GM23338 (cell line): ENCODE measurements around the gene FBXW10. TPM values are rescaled to one million over a fixed set of nuclear protein-coding genes. Genes with fewer than 3 reads are reported as not detected.
"Not testable (repeated sequence)": the region's sequence is repeated elsewhere in the genome, so short reads cannot be mapped to it uniquely, and the experiment has no call there.

Experiments used
- ATAC-seq: fragments of 200-7000 bp; cut with Tn5 transposase; 3 replicates; pipeline ENCODE4 v1.9.1; 2020
- DNase-seq: peaks from one replicate; pipeline ENCODE4 v3.0.0-alpha.2; 2015; ENCODE audit warnings: low spot score
- H2AFZ ChIP-seq: fragments of 200-600 bp; sonication (generic); 2 replicates; pipeline ENCODE4 v1.8.0; 2016; ENCODE audit warnings: antibody characterized with exemption, mild to moderate bottlenecking, moderate library complexity
- H3F3A ChIP-seq: fragments of 200-600 bp; sonication (generic); replicated peaks from 2 replicates; pipeline ENCODE4 v1.8.0; 2017; ENCODE audit warnings: antibody characterized with exemption, mixed run types, low read depth
- H3K27ac ChIP-seq: fragments of 200-600 bp; sonication (generic); 2 replicates; pipeline ENCODE4 v1.6.1; 2016; ENCODE audit warnings: low read depth
- H3K27me3 ChIP-seq: fragments of 200-600 bp; sonication (generic); 2 replicates; pipeline ENCODE4 v1.8.0; 2016; ENCODE audit warnings: mild to moderate bottlenecking, mixed run types, moderate library complexity; ENCODE audit not compliant: insufficient read depth
- H3K36me3 ChIP-seq: fragments of 200-600 bp; sonication (generic); 2 replicates; pipeline ENCODE4 v1.8.0; 2016; ENCODE audit warnings: mild to moderate bottlenecking; ENCODE audit not compliant: insufficient read depth
- H3K4me1 ChIP-seq: fragments of 200-600 bp; sonication (generic); 2 replicates; pipeline ENCODE4 v1.8.0; 2016; ENCODE audit warnings: mild to moderate bottlenecking, moderate library complexity; ENCODE audit not compliant: insufficient read depth
- H3K4me2 ChIP-seq: fragments of 200-600 bp; sonication (generic); 2 replicates; pipeline ENCODE4 v1.7.1; 2017; ENCODE audit warnings: mixed run types
- H3K4me3 ChIP-seq: fragments of 200-600 bp; sonication (generic); 2 replicates; pipeline ENCODE4 v1.6.1; 2016; ENCODE audit warnings: mixed run types
- H3K79me2 ChIP-seq: fragments of 200-600 bp; sonication (generic); replicated peaks from 2 replicates; pipeline ENCODE4 v1.8.0; 2017; ENCODE audit warnings: mild to moderate bottlenecking; ENCODE audit not compliant: insufficient read depth
- H3K9me2 ChIP-seq: fragments of 200-600 bp; sonication (generic); 2 replicates; pipeline ENCODE4 v1.8.0; 2017; ENCODE audit not compliant: insufficient read depth
- H4K20me1 ChIP-seq: fragments of 200-600 bp; sonication (generic); replicated peaks from 2 replicates; pipeline ENCODE4 v1.8.0; 2017; ENCODE audit warnings: mild to moderate bottlenecking; ENCODE audit not compliant: insufficient read depth
- H3K27ac Mint-ChIP-seq: 2 replicates; pipeline ENCODE4 v1.8.0; 2020; ENCODE audit warnings: inconsistent platforms, mild to moderate bottlenecking, moderate library complexity, mixed read lengths
- H3K27me3 Mint-ChIP-seq: 3 replicates; pipeline ENCODE4 v1.8.0; 2022; ENCODE audit warnings: low read depth, mild to moderate bottlenecking, moderate library complexity, mixed read lengths, inconsistent platforms; ENCODE audit not compliant: insufficient read depth, poor library complexity
- H3K36me3 Mint-ChIP-seq: 3 replicates; pipeline ENCODE4 v1.8.0; 2021; ENCODE audit warnings: low read depth, mild to moderate bottlenecking, inconsistent platforms, moderate library complexity, mixed read lengths
- H3K4me1 Mint-ChIP-seq: 3 replicates; pipeline ENCODE4 v1.8.0; 2020; ENCODE audit warnings: mild to moderate bottlenecking, inconsistent platforms, mixed read lengths
- H3K4me3 Mint-ChIP-seq: 3 replicates; pipeline ENCODE4 v1.8.0; 2021; ENCODE audit warnings: moderate library complexity, mild to moderate bottlenecking, inconsistent platforms, mixed read lengths
- H3K9me3 Mint-ChIP-seq: 3 replicates; pipeline ENCODE4 v1.8.0; 2020; ENCODE audit warnings: moderate library complexity, mild to moderate bottlenecking, inconsistent platforms, mixed read lengths
- CREB1 ChIP-seq: fragments of 250-450 bp; sonication (Bioruptor Pico); IDR thresholded peaks from 2 replicates; pipeline ENCODE4 v1.5.0; 2020; ENCODE audit warnings: low read depth, mild to moderate bottlenecking, moderate library complexity
- EZH2phosphoT487 ChIP-seq: fragments of 200-600 bp; sonication (generic); IDR thresholded peaks from one replicate; pipeline ENCODE4 v1.8.1; 2018; ENCODE audit warnings: antibody characterized with exemption; ENCODE audit not compliant: unreplicated experiment
- JUNB ChIP-seq: IDR thresholded peaks from one replicate; pipeline ENCODE4 v1.6.1; 2016; ENCODE audit warnings: antibody characterized with exemption; ENCODE audit not compliant: unreplicated experiment
- NANOG ChIP-seq: IDR thresholded peaks from 2 replicates; pipeline ENCODE4 v1.6.1; 2016; ENCODE audit warnings: antibody characterized with exemption, borderline replicate concordance
- STAT1 ChIP-seq: IDR thresholded peaks from one replicate; pipeline ENCODE4 v1.6.1; 2016; ENCODE audit warnings: antibody characterized with exemption; ENCODE audit not compliant: unreplicated experiment
- ZNF114 ChIP-seq: fragments of 250-450 bp; sonication (Bioruptor Pico); IDR thresholded peaks from 2 replicates; pipeline ENCODE4 v1.5.0; 2020; ENCODE audit warnings: mild to moderate bottlenecking, moderate library complexity
- ZNF331 ChIP-seq: fragments of 250-450 bp; sonication (Bioruptor Pico); IDR thresholded peaks from 2 replicates; pipeline ENCODE4 v1.5.0; 2020; ENCODE audit warnings: low read depth, mild to moderate bottlenecking, moderate library complexity
- polyA plus RNA-seq: library from polyadenylated mRNA; unstranded; fragments of >200 nt; fragmentation: Nextera tagmentation; extraction: Ambion mirVana; gene quantifications from 2 replicates; pipeline ENCODE4 v1.2.1, GENCODE V29; 2016
- total RNA-seq: library from RNA; depleted of rRNA; stranded (reverse); fragments of >200 nt; shearing (Covaris generic); gene quantifications from 2 replicates; pipeline ENCODE4 v1.2.3, GENCODE V29; 2014
- TF ChIP-seq, protein P1 (sequence below), 2 experiments: fragments of 200-600 bp in 1 of 2; sonication (generic) in 1 of 2; conservative IDR thresholded peaks; 2 replicates each; pipeline versions ENCODE4 v1.5.1 to v1.6.1; 2016 to 2017; ENCODE audit warnings: antibody characterized with exemption in 2 of 2, low read depth in 2 of 2, mild to moderate bottlenecking in 2 of 2, moderate library complexity in 1 of 2
- TF ChIP-seq, protein P2 (sequence below): fragments of 250-450 bp; sonication (Bioruptor Pico); IDR thresholded peaks from 2 replicates; pipeline ENCODE4 v1.5.0; 2020; ENCODE audit warnings: mild to moderate bottlenecking, moderate library complexity

FBXW10 gene
- total and polyA plus RNA-seq, 2 experiments from 2014 or later: 0.07 TPM; not detected in 1

DNA sequence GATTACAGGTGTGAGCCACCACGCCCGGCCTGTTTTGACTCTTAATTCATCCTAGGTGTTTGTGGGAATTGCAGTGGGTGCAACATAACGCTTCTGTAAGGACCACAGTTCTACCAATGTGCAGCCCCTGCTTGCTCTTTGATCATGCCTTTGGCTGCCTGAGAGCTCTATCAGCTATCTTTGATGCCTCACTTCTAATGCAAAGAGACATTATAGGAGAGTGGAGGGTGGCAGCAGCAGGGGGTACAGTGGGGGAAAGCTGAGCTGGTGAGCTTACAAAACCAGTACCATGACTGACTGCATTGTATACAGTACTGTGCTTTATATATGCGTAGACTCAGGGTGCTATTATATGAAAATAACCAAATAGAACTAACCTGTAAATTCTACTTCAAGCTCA lies 26.7 kb downstream of the FBXW10 start:
- H3K27me3 ChIP-seq, H3K36me3 Mint-ChIP-seq, H3K4me1 Mint-ChIP-seq, H4K20me1 ChIP-seq, H3K27me3 Mint-ChIP-seq, H3K9me3 Mint-ChIP-seq, H3K27ac Mint-ChIP-seq, H3K4me3 ChIP-seq, H3K79me2 ChIP-seq, H3F3A ChIP-seq, H3K27ac ChIP-seq, H3K4me1 ChIP-seq, H3K36me3 ChIP-seq, H3K4me2 ChIP-seq, H3K4me3 Mint-ChIP-seq, DNase-seq, H2AFZ ChIP-seq, H3K9me2 ChIP-seq: not testable (repeated sequence)
- ATAC-seq: peak; percentile 84

DNA sequence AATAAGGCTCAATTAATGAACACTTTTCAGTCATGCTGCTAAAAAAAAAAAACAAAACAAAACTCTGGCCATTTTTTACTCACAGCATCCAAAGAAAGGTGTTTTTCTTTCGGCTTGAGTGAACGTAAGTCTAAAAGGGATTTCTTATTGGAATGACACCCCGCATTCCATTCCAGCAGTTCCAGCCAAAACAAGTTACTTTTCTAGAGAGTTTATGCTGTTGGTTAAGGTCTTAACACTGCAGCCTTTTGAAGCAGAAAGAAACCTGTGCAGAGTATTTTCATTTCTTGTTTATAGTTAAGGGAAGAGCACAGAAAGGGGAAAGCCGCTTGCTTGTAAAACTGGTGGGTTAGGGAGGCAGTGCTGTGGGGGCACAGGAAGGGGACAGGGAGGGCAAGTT lies 27.2 kb downstream of the FBXW10 start:
- not testable (repeated sequence) for H3K27ac Mint-ChIP-seq, H3K4me1 ChIP-seq, H3K4me3 ChIP-seq, ATAC-seq, H3K36me3 ChIP-seq, H2AFZ ChIP-seq, H3K9me2 ChIP-seq, H3K79me2 ChIP-seq, H3K27ac ChIP-seq, H4K20me1 ChIP-seq, H3K9me3 Mint-ChIP-seq, DNase-seq, H3K4me3 Mint-ChIP-seq, H3F3A ChIP-seq, H3K36me3 Mint-ChIP-seq, H3K27me3 ChIP-seq, H3K4me2 ChIP-seq, H3K27me3 Mint-ChIP-seq, H3K4me1 Mint-ChIP-seq

DNA sequence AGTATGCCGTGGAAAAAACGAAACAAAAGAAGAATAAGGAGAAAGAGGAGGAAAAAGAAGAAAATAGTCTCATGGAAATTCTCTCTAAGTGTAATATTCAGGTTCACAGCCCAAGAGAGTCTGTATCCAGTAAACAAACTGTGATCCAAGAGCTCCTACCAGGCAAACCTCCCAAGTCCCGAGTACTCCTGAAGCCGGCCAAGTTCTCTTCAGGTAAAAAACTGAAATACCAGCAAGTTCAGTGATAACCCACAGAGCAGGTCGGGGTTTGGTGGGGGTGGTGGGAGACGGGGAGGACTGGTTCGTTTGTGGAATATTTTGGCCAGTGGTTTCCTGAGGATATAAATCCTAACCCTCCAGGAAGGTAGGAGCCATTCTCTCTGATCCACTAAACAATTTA lies 28.6 kb downstream of the FBXW10 start:
- Histone ChIP-seq H3K27me3 (no peaks in the 10 kb centered on the region), H3K36me3 (no peaks in the 10 kb centered on the region), H3K9me2 (no peaks in the 10 kb centered on the region), H3F3A (no peaks in the 10 kb centered on the region), H3K4me3 (no peak overlapping the region), H3K4me1 (no peaks in the 10 kb centered on the region), H3K4me2 (no peak overlapping the region), H3K79me2 (no peaks in the 10 kb centered on the region), H2AFZ (peak overlapping the region; percentile 59; the same call in 1 of the 2 replicates), H3K27ac (no peak overlapping the region), H4K20me1 (no peaks in the 10 kb centered on the region)
- TF ChIP-seq, protein P1, sequence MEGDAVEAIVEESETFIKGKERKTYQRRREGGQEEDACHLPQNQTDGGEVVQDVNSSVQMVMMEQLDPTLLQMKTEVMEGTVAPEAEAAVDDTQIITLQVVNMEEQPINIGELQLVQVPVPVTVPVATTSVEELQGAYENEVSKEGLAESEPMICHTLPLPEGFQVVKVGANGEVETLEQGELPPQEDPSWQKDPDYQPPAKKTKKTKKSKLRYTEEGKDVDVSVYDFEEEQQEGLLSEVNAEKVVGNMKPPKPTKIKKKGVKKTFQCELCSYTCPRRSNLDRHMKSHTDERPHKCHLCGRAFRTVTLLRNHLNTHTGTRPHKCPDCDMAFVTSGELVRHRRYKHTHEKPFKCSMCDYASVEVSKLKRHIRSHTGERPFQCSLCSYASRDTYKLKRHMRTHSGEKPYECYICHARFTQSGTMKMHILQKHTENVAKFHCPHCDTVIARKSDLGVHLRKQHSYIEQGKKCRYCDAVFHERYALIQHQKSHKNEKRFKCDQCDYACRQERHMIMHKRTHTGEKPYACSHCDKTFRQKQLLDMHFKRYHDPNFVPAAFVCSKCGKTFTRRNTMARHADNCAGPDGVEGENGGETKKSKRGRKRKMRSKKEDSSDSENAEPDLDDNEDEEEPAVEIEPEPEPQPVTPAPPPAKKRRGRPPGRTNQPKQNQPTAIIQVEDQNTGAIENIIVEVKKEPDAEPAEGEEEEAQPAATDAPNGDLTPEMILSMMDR (conservative IDR thresholded peaks at IDR 0.05; ENCODE audit: low read depth in 2 of 2): no peak
- TF ChIP-seq, protein P2, sequence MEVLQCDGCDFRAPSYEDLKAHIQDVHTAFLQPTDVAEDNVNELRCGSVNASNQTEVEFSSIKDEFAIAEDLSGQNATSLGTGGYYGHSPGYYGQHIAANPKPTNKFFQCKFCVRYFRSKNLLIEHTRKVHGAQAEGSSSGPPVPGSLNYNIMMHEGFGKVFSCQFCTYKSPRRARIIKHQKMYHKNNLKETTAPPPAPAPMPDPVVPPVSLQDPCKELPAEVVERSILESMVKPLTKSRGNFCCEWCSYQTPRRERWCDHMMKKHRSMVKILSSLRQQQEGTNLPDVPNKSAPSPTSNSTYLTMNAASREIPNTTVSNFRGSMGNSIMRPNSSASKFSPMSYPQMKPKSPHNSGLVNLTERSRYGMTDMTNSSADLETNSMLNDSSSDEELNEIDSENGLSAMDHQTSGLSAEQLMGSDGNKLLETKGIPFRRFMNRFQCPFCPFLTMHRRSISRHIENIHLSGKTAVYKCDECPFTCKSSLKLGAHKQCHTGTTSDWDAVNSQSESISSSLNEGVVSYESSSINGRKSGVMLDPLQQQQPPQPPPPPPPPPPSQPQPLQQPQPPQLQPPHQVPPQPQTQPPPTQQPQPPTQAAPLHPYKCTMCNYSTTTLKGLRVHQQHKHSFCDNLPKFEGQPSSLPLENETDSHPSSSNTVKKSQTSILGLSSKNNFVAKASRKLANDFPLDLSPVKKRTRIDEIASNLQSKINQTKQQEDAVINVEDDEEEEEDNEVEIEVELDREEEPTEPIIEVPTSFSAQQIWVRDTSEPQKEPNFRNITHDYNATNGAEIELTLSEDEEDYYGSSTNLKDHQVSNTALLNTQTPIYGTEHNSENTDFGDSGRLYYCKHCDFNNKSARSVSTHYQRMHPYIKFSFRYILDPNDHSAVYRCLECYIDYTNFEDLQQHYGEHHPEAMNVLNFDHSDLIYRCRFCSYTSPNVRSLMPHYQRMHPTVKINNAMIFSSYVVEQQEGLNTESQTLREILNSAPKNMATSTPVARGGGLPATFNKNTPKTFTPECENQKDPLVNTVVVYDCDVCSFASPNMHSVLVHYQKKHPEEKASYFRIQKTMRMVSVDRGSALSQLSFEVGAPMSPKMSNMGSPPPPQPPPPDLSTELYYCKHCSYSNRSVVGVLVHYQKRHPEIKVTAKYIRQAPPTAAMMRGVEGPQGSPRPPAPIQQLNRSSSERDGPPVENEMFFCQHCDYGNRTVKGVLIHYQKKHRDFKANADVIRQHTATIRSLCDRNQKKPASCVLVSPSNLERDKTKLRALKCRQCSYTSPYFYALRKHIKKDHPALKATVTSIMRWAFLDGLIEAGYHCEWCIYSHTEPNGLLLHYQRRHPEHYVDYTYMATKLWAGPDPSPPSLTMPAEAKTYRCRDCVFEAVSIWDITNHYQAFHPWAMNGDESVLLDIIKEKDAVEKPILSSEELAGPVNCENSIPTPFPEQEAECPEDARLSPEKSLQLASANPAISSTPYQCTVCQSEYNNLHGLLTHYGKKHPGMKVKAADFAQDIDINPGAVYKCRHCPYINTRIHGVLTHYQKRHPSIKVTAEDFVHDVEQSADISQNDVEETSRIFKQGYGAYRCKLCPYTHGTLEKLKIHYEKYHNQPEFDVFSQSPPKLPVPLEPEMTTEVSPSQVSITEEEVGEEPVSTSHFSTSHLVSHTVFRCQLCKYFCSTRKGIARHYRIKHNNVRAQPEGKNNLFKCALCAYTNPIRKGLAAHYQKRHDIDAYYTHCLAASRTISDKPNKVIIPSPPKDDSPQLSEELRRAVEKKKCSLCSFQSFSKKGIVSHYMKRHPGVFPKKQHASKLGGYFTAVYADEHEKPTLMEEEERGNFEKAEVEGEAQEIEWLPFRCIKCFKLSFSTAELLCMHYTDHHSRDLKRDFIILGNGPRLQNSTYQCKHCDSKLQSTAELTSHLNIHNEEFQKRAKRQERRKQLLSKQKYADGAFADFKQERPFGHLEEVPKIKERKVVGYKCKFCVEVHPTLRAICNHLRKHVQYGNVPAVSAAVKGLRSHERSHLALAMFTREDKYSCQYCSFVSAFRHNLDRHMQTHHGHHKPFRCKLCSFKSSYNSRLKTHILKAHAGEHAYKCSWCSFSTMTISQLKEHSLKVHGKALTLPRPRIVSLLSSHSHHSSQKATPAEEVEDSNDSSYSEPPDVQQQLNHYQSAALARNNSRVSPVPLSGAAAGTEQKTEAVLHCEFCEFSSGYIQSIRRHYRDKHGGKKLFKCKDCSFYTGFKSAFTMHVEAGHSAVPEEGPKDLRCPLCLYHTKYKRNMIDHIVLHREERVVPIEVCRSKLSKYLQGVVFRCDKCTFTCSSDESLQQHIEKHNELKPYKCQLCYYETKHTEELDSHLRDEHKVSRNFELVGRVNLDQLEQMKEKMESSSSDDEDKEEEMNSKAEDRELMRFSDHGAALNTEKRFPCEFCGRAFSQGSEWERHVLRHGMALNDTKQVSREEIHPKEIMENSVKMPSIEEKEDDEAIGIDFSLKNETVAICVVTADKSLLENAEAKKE (CRISPR knock-in tag): no peak
- no peak for TF ChIP-seq CREB1 (CRISPR knock-in tag)
- no peak for TF ChIP-seq ZNF114
- TF ChIP-seq ZNF331: no peak
- TF ChIP-seq EZH2phosphoT487: no peak
- TF ChIP-seq NANOG: no peak
- TF ChIP-seq STAT1: no peak
- no peak for TF ChIP-seq JUNB
- DNase-seq (no peak), ATAC-seq (no peak)
- Mint-ChIP-seq H3K36me3 (no peaks in the 10 kb centered on the region), H3K4me1 (peaks cover 3% of the 10 kb centered on the region; the same call in 2 of the 3 replicates), H3K27me3 (no peaks in the 10 kb centered on the region), H3K27ac (no peak overlapping the region), H3K9me3 (no peaks in the 10 kb centered on the region), H3K4me3 (no peak overlapping the region)
